DOHH2 (cell line): ENCODE measurements around the gene SCAPER.

Experiments used
- EZH2phosphoT487 ChIP-seq: fragments of 200-600 bp; sonication (generic); IDR thresholded peaks from 2 replicates; pipeline ENCODE4 v1.6.1; 2017; ENCODE audit warnings: borderline replicate concordance, mild to moderate bottlenecking, antibody characterized with exemption, low read length, moderate library complexity, mixed read lengths
- TF ChIP-seq, protein P1 (sequence below): fragments of 200-600 bp; sonication (generic); IDR thresholded peaks from one replicate; pipeline ENCODE4 v1.5.1; 2014; ENCODE audit warnings: antibody characterized with exemption, mild to moderate bottlenecking, low read depth, low read length; ENCODE audit not compliant: poor library complexity, severe bottlenecking

DNA sequence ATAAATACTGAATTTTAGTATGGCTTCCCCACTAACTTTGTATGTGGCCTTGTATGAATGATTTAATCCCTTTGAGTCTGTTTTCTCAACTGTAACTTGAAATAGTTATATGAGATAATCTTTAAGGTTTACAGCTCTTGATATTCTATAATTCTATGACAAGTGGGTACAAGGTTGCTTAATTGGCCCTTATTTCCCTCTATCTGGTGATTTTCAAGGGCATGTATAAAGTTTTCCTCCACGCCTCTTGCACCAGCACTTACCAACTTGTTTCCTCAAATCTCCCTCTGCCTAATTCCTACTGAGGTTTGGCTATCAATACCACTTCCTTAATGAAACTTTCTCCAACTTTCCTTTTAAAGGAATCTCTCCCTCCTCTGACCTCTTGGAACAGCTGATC lies 455.7 kb downstream of the SCAPER start:
- TF ChIP-seq, protein P1, sequence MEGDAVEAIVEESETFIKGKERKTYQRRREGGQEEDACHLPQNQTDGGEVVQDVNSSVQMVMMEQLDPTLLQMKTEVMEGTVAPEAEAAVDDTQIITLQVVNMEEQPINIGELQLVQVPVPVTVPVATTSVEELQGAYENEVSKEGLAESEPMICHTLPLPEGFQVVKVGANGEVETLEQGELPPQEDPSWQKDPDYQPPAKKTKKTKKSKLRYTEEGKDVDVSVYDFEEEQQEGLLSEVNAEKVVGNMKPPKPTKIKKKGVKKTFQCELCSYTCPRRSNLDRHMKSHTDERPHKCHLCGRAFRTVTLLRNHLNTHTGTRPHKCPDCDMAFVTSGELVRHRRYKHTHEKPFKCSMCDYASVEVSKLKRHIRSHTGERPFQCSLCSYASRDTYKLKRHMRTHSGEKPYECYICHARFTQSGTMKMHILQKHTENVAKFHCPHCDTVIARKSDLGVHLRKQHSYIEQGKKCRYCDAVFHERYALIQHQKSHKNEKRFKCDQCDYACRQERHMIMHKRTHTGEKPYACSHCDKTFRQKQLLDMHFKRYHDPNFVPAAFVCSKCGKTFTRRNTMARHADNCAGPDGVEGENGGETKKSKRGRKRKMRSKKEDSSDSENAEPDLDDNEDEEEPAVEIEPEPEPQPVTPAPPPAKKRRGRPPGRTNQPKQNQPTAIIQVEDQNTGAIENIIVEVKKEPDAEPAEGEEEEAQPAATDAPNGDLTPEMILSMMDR = no peak
- TF ChIP-seq EZH2phosphoT487 = no peak
